Ishikawa (cell line): ENCODE results near the gene OR10H1.
"Not testable (repeated sequence)": the region's sequence is repeated elsewhere in the genome, so short reads cannot be mapped to it uniquely, and the experiment has no call there.

Experiments
- CEBPB ChIP-seq: IDR thresholded peaks from 2 replicates; pipeline ENCODE4 v1.6.1; 2012
- CREB1 ChIP-seq: IDR thresholded peaks from 2 replicates; pipeline ENCODE4 v1.6.1; 2012; ENCODE audit warnings: low read depth
- EGR1 ChIP-seq: IDR thresholded peaks from 2 replicates; pipeline ENCODE4 v1.6.1; 2012
- EP300 ChIP-seq: IDR thresholded peaks from 2 replicates; pipeline ENCODE4 v1.6.1; 2012; ENCODE audit warnings: borderline replicate concordance
- NFIC ChIP-seq: IDR thresholded peaks from 2 replicates; pipeline ENCODE4 v1.6.1; 2012
- RAD21 ChIP-seq: IDR thresholded peaks from 2 replicates; pipeline ENCODE4 v1.6.1; 2012; ENCODE audit warnings: low read depth
- REST ChIP-seq: IDR thresholded peaks from 2 replicates; pipeline ENCODE4 v1.6.1; 2012; ENCODE audit warnings: low read depth, mild to moderate bottlenecking
- TAF1 ChIP-seq: IDR thresholded peaks from 2 replicates; pipeline ENCODE4 v1.6.1; 2012; ENCODE audit warnings: low read depth, mild to moderate bottlenecking
- USF1 ChIP-seq: IDR thresholded peaks from 2 replicates; pipeline ENCODE4 v1.6.1; 2012
- TF ChIP-seq, protein P1 (sequence below): IDR thresholded peaks from 2 replicates; pipeline ENCODE4 v1.6.1; 2012

- TF ChIP-seq TAF1, USF1, NFIC, EGR1, EP300, REST, RAD21, CREB1: not testable (repeated sequence)
- TF ChIP-seq, protein P1, sequence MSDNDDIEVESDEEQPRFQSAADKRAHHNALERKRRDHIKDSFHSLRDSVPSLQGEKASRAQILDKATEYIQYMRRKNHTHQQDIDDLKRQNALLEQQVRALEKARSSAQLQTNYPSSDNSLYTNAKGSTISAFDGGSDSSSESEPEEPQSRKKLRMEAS, result not testable (repeated sequence)
- peak; percentile 34; the same call in 1 of the 2 replicates for TF ChIP-seq CEBPB
Observed at GRCh38 chr19:15843894-15844222, 28.4 kb upstream of the OR10H1 start.
